T47D (cell line): ENCODE data around the gene NPR3.

ENCODE experiments used
- DNase-seq, 2 experiments: peaks; one replicate each; pipeline versions ENCODE4 v3.0.0 to v3.0.0-alpha.2; 2011 to 2012; ENCODE audit warnings: low read depth in 1 of 2, low spot score in 1 of 2
- JUND ChIP-seq: IDR thresholded peaks from 2 replicates; pipeline ENCODE4 v1.6.1; 2012; ENCODE audit warnings: low read depth
- in situ Hi-C: cut with HindIII; loops from 2 replicates; pipeline ENCODE4 v1.10.0; 2016; ENCODE audit warnings: low sequenced_read_pairs, low pct_unique_long_range_greater_than_20kb

The NPR3 gene

DNA sequence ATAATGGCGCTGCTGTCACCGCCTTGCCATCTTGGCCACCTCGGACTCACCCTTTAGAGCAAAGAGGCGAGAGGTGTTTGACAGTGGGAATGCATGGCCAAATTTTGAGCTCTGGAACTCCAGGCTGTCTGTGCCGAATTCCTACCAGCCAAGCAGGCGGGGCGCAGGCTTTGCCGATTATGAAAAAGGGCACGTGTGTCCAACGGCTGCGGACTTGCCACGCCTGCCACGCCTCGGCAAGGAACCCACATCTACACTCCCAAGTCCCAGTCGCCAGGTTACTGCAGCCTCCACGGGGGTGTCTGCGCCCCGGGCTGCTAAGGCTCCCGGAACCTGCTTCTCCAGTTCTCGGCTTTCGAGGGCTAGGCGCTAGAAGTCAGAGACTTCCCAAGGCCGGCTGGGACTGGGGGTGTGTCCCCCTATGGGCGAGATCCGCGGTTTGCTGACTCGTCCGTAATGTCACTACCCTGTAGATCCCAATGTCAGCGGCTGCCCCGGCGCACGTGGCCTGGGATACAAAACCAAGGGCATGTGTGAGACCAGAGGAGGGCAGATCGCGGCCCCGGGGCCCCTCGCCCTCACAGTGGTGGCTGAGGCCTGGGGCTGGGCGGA is 2.8 kb downstream of the NPR3 start:
- peak; percentile 87 for DNase-seq
- in situ Hi-C loops, result no loop called here
- no peak for TF ChIP-seq JUND

DNA sequence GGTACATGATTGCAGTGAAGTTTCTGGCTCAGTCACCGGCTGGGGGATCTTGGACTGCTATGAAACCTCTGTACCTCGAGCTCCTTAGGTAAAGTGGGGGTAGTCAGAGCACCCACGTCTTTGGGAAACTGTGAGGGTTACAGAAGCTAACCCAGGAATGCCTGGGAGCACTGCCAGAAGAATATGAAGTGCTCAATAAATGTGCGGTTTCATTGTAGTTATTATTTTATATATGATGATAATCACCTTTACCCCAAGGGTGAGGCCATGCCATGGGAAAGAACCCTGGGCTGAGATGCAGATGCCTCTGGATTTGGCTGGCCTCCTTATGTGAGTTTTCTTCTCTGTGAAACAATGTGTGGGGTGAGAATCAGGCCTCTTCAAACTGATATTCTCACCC is 3.7 kb downstream of the NPR3 start:
- no peak for DNase-seq
- in situ Hi-C loops, result no loop called here
- no peak for TF ChIP-seq JUND

DNA sequence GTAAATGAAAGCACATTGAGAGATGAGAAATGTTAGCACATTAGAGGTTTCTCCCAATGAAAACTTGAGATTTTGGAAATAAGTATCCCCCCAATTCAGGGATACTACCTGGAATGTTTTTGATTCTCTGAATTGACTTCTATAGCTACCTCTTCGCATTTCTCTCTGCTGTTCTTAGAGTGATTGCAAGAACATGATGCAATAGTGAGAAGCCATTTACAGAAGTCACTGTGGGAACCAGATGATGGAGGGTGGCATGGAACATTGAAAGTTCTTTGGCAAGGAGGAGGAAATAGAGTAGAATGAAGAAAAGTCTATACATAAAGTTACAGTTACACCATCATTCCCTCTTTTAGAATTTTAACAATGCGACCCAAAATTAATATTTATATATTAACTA is 9.2 kb downstream of the NPR3 start:
- in situ Hi-C loops, result no loop called here
- no peak for DNase-seq
- TF ChIP-seq JUND, result no peak

- TF ChIP-seq JUND, result no peak
Measured at GRCh38 chr5:32721626-32722025, 10.5 kb downstream of the NPR3 start.

GRCh38 chr5:32722957-32723356 is 11.8 kb downstream of the NPR3 start:
- DNase-seq, result no peak
- TF ChIP-seq JUND, result no peak
- in situ Hi-C loops, result no loop called here

More at GRCh38 chr5:32721626-32722025, 10.5 kb downstream of the NPR3 start:
- no peak for DNase-seq
- in situ Hi-C loops, result no loop called here

GRCh38 chr5:32724526-32724925 is 13.4 kb downstream of the NPR3 start:
- no peak for DNase-seq
- in situ Hi-C loops, result no loop called here
- no peak for TF ChIP-seq JUND

DNA sequence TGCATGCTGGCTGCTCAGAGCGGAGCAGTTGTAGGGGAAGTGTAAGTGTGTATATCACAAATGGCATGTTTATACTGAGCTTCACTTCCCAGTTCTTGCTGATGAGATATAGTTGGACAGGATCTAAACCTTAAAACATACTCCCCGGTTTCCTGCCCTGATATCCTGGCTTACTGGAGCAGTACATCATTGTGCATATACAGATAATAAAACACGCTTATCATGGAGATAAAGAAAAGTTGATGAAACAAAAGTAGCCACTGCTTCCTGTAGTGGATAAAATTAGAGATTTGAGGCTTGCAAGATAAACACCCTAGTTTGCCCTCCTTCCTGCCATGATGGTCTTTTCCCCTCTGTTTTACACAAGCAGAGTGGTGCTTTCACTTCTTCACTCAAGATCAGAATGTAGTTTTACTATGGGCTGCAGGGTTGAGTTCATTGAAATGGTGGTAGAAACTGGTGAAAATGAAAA is 15.0 kb downstream of the NPR3 start:
- TF ChIP-seq JUND, result no peak
- DNase-seq, result no peak
- in situ Hi-C loops, result no loop called here

GRCh38 chr5:32729651-32730050 is 18.5 kb downstream of the NPR3 start:
- in situ Hi-C loops, result no loop called here
- no peak for TF ChIP-seq JUND
- no peak for DNase-seq

GRCh38 chr5:32733590-32734340 is 22.6 kb downstream of the NPR3 start:
- no peak for DNase-seq
- TF ChIP-seq JUND, result no peak
- in situ Hi-C loops, result no loop called here

DNA sequence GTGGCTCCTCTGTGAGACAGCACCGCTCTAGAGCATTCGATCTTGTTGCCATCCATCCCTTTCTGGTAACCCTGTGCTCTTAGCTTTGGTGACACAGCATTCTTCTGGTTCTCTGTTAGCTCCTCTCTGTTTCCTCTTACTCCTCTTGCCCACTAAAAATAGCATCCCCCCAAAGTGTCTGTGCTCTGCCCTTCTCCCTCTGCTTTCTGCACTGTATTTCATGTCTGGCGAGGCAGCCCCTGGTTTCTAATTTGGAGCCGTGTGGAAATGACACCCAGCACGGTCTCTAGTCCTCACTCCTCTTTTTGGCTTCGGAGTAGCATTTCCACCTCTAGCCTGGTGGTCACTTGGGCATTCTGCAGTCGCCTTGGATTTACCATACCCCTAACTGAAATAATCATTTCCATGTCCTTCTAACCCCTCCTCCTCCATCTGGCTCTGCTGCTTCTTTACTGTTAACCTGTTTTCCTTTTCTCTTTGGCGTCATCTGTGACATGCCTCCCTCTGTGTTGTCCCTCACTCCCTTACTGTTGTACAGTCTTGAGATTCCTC is 23.8 kb downstream of the NPR3 start:
- DNase-seq, result no peak
- in situ Hi-C loops, result no loop called here
- no peak for TF ChIP-seq JUND

GRCh38 chr5:32735512-32735911 is 24.4 kb downstream of the NPR3 start:
- DNase-seq, result no peak
- TF ChIP-seq JUND, result no peak
- in situ Hi-C loops, result no loop called here

DNA sequence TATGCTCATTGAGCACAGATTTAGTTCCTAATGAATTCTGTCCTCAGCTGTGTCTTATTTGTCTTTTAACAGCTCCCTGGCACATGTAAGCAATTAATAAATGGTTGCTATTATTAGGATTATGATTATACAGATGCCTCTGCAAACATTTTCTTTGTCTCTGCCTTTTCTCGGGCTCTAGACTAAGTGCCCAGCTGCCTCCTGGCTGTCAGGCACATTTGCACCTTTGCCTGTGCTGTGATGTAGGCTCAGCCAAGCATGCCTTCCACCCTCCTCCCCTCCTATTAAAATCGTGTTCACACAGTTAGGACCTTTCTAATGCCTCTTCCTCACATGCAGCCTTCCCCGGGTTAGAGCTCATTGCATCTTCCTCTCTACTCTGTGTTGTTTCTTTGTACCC is 25.7 kb downstream of the NPR3 start:
- in situ Hi-C loops, result no loop called here

GRCh38 chr5:32740651-32741050 is 29.5 kb downstream of the NPR3 start:
- TF ChIP-seq JUND, result no peak
- in situ Hi-C loops, result no loop called here
- DNase-seq, result no peak

More for the DNA sequence above, 25.7 kb downstream of the NPR3 start:
- DNase-seq, result no peak
- no peak for TF ChIP-seq JUND
